GM19468 (cell line): Measurements from ENCODE around the gene RAB40C.

Experiments
- ATAC-seq: cut with Tn5 transposase; IDR thresholded peaks from one replicate; pipeline ENCODE4 v1.9.1; 2021; ENCODE audit warnings: mild to moderate bottlenecking, moderate library complexity, moderate number of reproducible peaks; ENCODE audit not compliant: unreplicated experiment; ENCODE audit errors: extremely low read depth

Gene RAB40C

GRCh38 chr16:558298-559020 is 31.4 kb upstream of the RAB40C start:
- ATAC-seq = no peak

- ATAC-seq = no peak
Observed at GRCh38 chr16:559021-559380, 30.9 kb upstream of the RAB40C start.

- no peak for ATAC-seq
Observed at GRCh38 chr16:559411-560203, 30.3 kb upstream of the RAB40C start.

GRCh38 chr16:560204-560700 is 29.6 kb upstream of the RAB40C start, which contains the start of gene PRR35:
Gene PRR35, plus strand, starts transcription at chr16:560394. Its CDS starts 2,901 bp downstream, at chr16:563295.
- no peak for ATAC-seq

- ATAC-seq = no peak
Observed at GRCh38 chr16:560701-561412, 29.0 kb upstream of the RAB40C start.

- no peak for ATAC-seq
Observed at GRCh38 chr16:561413-561794, 28.5 kb upstream of the RAB40C start.

GRCh38 chr16:561957-562938 is 27.6 kb upstream of the RAB40C start:
- no peak for ATAC-seq

GRCh38 chr16:563072-563644 is 26.7 kb upstream of the RAB40C start:
- no peak for ATAC-seq

- ATAC-seq = no peak
Observed at GRCh38 chr16:564690-565418, 25.0 kb upstream of the RAB40C start.

GRCh38 chr16:565419-566330 is 24.2 kb upstream of the RAB40C start:
- ATAC-seq = no peak

GRCh38 chr16:566475-567372 is 23.1 kb upstream of the RAB40C start, which contains the start of gene NHLRC4:
Gene NHLRC4, plus strand, starts transcription at chr16:567005. Its CDS starts 1,043 bp downstream, at chr16:568048.
- ATAC-seq = no peak

GRCh38 chr16:567373-568256 is 22.3 kb upstream of the RAB40C start:
- no peak for ATAC-seq

- no peak for ATAC-seq
Observed at GRCh38 chr16:568401-569258, 21.2 kb upstream of the RAB40C start.

- no peak for ATAC-seq
Observed at GRCh38 chr16:569445-570254, 20.2 kb upstream of the RAB40C start, which contains the start of gene PIGQ. Gene PIGQ, plus strand, starts transcription at chr16:569968. Its CDS starts 4,107 bp downstream, at chr16:574075.
